ENCODE results near the gene FCGR3A. TPM values are rescaled to one million over a fixed set of nuclear protein-coding genes. Genes with fewer than 3 reads are reported as not detected.
"Not testable (repeated sequence)": the region's sequence is repeated elsewhere in the genome, so short reads cannot be mapped to it uniquely, and the experiment has no call there.

FCGR3A gene
- total RNA-seq (10 to 100 TPM in 1 of 4 donors, 1 to 10 TPM in 3; 1.8 to 11.4 (median 8.1) TPM), polyA plus RNA-seq (1 to 10 TPM; 1.8 to 4.7 (median 2.1) TPM)
- long read RNA-seq, donor 1, partial matches to known transcripts: 0 of 5 reads
- long read RNA-seq, donor 1, other reads (novel, unspliced or antisense): 1 of 5 reads
- long read RNA-seq, donor 2, transcript FCGR3A-202 (5 exons, 2,385 nt): major isoform, 8 of 10 reads
- long read RNA-seq, donor 2, partial matches to known transcripts: 1 of 10 reads
- long read RNA-seq, donor 2, other reads (novel, unspliced or antisense): 1 of 10 reads

DNA sequence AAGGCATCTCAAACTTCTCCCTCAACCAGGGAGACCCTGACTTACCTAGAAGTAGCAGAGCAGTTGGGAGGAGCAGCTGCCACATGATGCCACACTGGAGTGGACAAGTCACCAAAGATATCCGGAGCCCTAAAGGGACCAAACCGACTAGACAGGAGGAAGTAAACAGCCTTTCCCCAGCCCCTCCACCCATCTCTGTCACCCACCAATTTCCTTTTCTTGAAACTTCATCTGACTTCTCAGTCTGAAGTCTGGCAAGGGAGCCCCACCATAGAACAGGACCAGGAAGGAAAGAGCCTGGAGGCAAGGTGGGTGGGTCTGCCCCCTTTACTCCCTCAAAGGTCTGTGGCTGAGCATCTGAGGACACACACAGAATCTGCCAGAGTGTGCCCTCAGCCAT is at the start of gene FCGR3A:
Gene FCGR3A (minus strand): TSS at position 167 of the 400 bp plus-strand sequence. CDS start 82 bp downstream, at position 85.
- Histone ChIP-seq H3K4me3 (no peak within 1 kb of the TSS), H3K36me3 (ENCODE audit: insufficient read depth in 1 of 2, low read depth in 1 of 2) (no peaks in the 10 kb centered on the region), H3K27me3 (ENCODE audit: insufficient read depth in 3 of 3, low read length in 2 of 3) (no peaks in the 10 kb centered on the region), H3K4me1 (no peaks in the 10 kb centered on the region), H3K9me3 (no peaks in the 10 kb centered on the region), H3K27ac (no peak within 1 kb of the TSS)
- intact Hi-C loops (cut with DNase I): no loop called here
- WGBS, 3 donors: 63 to 82% (median 73%) methylated on average over 2 of the region's 2 CpGs
- ATAC-seq (no peak), DNase-seq (no peak)
- TF ChIP-seq, protein P1, sequence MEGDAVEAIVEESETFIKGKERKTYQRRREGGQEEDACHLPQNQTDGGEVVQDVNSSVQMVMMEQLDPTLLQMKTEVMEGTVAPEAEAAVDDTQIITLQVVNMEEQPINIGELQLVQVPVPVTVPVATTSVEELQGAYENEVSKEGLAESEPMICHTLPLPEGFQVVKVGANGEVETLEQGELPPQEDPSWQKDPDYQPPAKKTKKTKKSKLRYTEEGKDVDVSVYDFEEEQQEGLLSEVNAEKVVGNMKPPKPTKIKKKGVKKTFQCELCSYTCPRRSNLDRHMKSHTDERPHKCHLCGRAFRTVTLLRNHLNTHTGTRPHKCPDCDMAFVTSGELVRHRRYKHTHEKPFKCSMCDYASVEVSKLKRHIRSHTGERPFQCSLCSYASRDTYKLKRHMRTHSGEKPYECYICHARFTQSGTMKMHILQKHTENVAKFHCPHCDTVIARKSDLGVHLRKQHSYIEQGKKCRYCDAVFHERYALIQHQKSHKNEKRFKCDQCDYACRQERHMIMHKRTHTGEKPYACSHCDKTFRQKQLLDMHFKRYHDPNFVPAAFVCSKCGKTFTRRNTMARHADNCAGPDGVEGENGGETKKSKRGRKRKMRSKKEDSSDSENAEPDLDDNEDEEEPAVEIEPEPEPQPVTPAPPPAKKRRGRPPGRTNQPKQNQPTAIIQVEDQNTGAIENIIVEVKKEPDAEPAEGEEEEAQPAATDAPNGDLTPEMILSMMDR (IDR thresholded peaks at IDR 0.05): no peak

DNA sequence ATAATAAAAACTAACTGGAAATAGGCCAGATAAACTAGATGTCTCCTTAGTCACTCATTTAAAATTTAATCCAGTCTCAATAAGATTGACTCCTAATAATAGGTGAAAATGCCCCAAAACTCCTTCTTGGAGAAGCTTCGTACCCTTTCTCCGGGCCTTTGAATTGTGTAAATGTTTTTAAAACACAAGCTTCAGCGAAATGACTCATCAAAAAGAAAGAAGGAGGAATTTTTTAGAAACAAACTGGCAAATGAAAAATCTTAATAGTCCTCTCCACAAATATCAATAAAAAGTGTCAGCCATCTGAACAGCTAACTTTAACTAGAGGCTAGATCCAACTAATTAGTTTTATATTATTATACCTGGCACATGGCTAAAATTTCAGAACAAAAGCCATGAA is 47.5 kb upstream of the FCGR3A start:
- DNase-seq; ATAC-seq; H3K9me3 ChIP-seq; H3K27ac ChIP-seq; H3K36me3 ChIP-seq (ENCODE audit: insufficient read depth in 1 of 2, low read depth in 1 of 2); H3K27me3 ChIP-seq (ENCODE audit: insufficient read depth in 3 of 3, low read length in 2 of 3); H3K4me1 ChIP-seq; intact Hi-C loops (cut with DNase I); H3K4me3 ChIP-seq: not testable (repeated sequence)
- 86 to 98% (median 94%) methylated on average over 3 of the region's 3 CpGs for WGBS, 3 donors

- H3K4me3 ChIP-seq; H3K9me3 ChIP-seq; H3K27me3 ChIP-seq (ENCODE audit: insufficient read depth in 3 of 3, low read length in 2 of 3); H3K4me1 ChIP-seq; H3K36me3 ChIP-seq (ENCODE audit: insufficient read depth in 1 of 2, low read depth in 1 of 2); ATAC-seq; DNase-seq; intact Hi-C loops (cut with DNase I); H3K27ac ChIP-seq: not testable (repeated sequence)
- WGBS, 3 donors: 75 to 89% (median 86%) methylated on average over 2 of the region's 2 CpGs
Observed at GRCh38 chr1:161595583-161595982, 46.0 kb upstream of the FCGR3A start.

- H3K4me3 ChIP-seq; H3K27me3 ChIP-seq (ENCODE audit: insufficient read depth in 3 of 3, low read length in 2 of 3); H3K36me3 ChIP-seq (ENCODE audit: insufficient read depth in 1 of 2, low read depth in 1 of 2); H3K27ac ChIP-seq; DNase-seq; intact Hi-C loops (cut with DNase I); H3K9me3 ChIP-seq; ATAC-seq; H3K4me1 ChIP-seq: not testable (repeated sequence)
- 41 to 65% (median 57%) methylated on average over 1 to 2 of the region's 2 CpGs for WGBS, 3 donors
Observed at GRCh38 chr1:161595173-161595572, 45.6 kb upstream of the FCGR3A start.

GRCh38 chr1:161594269-161594984 is 44.8 kb upstream of the FCGR3A start:
- H3K4me3 ChIP-seq; H3K27me3 ChIP-seq (ENCODE audit: insufficient read depth in 3 of 3, low read length in 2 of 3); intact Hi-C loops (cut with DNase I); ATAC-seq; DNase-seq; H3K4me1 ChIP-seq; H3K36me3 ChIP-seq (ENCODE audit: insufficient read depth in 1 of 2, low read depth in 1 of 2); H3K27ac ChIP-seq; H3K9me3 ChIP-seq: not testable (repeated sequence)
- 30 to 70% (median 55%) methylated on average over 4 of the region's 4 CpGs for WGBS, 3 donors

- H3K4me3 ChIP-seq; ATAC-seq; H3K4me1 ChIP-seq; H3K36me3 ChIP-seq (ENCODE audit: insufficient read depth in 1 of 2, low read depth in 1 of 2); H3K27me3 ChIP-seq (ENCODE audit: insufficient read depth in 3 of 3, low read length in 2 of 3); H3K27ac ChIP-seq; DNase-seq; H3K9me3 ChIP-seq; intact Hi-C loops (cut with DNase I): not testable (repeated sequence)
- WGBS, 3 donors: 73 to 76% (median 74%) methylated on average over 10 to 11 of the region's 11 CpGs
Observed at GRCh38 chr1:161593092-161593755, 43.6 kb upstream of the FCGR3A start.

DNA sequence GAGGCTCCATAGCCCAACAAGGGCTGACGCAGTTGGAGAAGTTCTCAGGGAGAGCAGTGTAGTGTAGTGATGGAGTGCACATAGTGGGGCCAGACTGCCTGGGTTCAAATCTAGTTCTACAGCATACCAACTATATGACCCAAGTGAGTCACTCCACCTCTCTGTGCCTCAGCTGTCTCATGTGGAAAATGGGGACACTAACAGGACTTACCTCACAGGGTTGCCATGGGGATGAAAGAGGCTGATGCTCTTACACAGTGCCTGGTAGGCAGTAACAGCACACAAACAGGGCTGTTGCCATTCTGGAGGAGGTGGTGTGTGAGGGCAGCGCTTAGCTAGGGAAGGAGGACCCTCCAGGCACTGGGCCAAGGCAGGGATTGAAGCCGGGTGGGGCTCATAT is 43.0 kb upstream of the FCGR3A start:
- H3K27ac ChIP-seq; H3K9me3 ChIP-seq; H3K4me3 ChIP-seq; DNase-seq; intact Hi-C loops (cut with DNase I); ATAC-seq; H3K36me3 ChIP-seq (ENCODE audit: insufficient read depth in 1 of 2, low read depth in 1 of 2); H3K27me3 ChIP-seq (ENCODE audit: insufficient read depth in 3 of 3, low read length in 2 of 3); H3K4me1 ChIP-seq: not testable (repeated sequence)
- 0 to 38% (median 30%) methylated on average over 1 to 2 of the region's 3 CpGs for WGBS, 3 donors

- intact Hi-C loops (cut with DNase I); H3K4me1 ChIP-seq; ATAC-seq; H3K9me3 ChIP-seq; H3K27me3 ChIP-seq (ENCODE audit: insufficient read depth in 3 of 3, low read length in 2 of 3); H3K4me3 ChIP-seq; H3K27ac ChIP-seq; DNase-seq; H3K36me3 ChIP-seq (ENCODE audit: insufficient read depth in 1 of 2, low read depth in 1 of 2): not testable (repeated sequence)
- WGBS, 3 donors: 36 to 57% (median 41%) methylated on average over 1 of the region's 6 CpGs
Observed at GRCh38 chr1:161589920-161590319, 40.3 kb upstream of the FCGR3A start.

- H3K27ac ChIP-seq; DNase-seq; H3K36me3 ChIP-seq (ENCODE audit: insufficient read depth in 1 of 2, low read depth in 1 of 2); intact Hi-C loops (cut with DNase I); H3K4me1 ChIP-seq; H3K27me3 ChIP-seq (ENCODE audit: insufficient read depth in 3 of 3, low read length in 2 of 3); H3K4me3 ChIP-seq; ATAC-seq; H3K9me3 ChIP-seq: not testable (repeated sequence)
- 43 to 61% (median 50%) methylated on average over 6 to 7 of the region's 8 CpGs for WGBS, 3 donors
Observed at GRCh38 chr1:161589365-161589764, 39.7 kb upstream of the FCGR3A start.

DNA sequence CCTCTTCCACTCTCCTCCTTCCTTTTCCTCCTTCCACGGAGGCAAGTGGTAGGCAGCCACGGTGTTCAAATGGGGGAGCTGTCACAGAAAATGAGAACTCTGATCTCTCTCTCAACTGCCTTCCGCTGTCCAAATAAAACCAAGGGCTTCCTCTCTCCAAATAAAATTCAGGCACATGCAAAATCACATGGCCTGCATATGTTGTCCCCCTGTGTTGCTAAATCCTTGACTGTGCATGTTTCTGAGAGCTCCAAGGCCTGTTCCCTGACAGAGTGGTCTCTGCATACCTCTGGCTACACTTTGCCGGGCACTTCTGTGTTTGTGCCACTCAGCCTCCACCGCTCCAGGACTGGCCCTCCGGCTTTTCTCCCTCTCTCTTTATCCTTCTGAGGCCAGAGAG is 39.0 kb upstream of the FCGR3A start:
- H3K4me1 ChIP-seq; intact Hi-C loops (cut with DNase I); DNase-seq; H3K36me3 ChIP-seq (ENCODE audit: insufficient read depth in 1 of 2, low read depth in 1 of 2); H3K4me3 ChIP-seq; H3K9me3 ChIP-seq; ATAC-seq; H3K27me3 ChIP-seq (ENCODE audit: insufficient read depth in 3 of 3, low read length in 2 of 3); H3K27ac ChIP-seq: not testable (repeated sequence)
- no CpG with 5 or more reads among the region's 6 CpGs for WGBS, 3 donors
